ENCODE results near the gene ZFC3H1. TPM values are rescaled to one million over a fixed set of nuclear protein-coding genes. Genes with fewer than 3 reads are reported as not detected.

Gene ZFC3H1
- total and polyA plus RNA-seq, 2 of the 13 experiments (the other 11 are each of a cell fraction or from before 2014, with no cell fraction given), result 17.1 to 38.3 TPM

DNA sequence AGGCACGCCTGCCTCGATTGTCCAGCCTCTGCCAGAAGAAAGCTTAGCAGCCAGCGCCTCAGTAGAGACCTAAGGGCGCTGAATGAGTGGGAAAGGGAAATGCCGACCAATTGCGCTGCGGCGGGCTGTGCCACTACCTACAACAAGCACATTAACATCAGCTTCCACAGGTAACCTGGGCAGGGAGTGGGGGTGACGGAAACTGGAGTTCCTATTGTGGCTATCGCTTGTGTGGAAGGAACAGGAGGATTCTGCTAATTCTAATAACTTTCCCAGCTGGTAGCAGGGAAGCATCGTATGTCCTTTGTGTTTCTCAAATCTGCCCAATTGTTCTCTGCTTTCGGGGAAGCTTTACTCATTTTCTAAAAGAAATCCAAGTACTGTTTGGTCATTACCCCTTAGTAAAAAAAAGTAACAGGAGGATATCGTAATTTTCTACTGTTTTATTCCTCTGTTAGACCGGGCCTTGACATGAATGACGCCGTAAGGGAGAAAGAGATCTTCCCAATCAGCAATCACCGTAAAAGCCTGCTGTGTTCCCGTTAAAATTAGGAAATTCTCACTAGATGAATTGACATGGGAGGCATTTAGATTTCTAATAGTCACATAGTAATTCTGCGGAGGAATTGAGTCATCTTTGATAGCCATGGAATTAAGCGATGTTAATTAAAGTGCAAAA lies 902 bp upstream of the ZFC3H1 start (continued):
- TF ChIP-seq, protein P1, sequence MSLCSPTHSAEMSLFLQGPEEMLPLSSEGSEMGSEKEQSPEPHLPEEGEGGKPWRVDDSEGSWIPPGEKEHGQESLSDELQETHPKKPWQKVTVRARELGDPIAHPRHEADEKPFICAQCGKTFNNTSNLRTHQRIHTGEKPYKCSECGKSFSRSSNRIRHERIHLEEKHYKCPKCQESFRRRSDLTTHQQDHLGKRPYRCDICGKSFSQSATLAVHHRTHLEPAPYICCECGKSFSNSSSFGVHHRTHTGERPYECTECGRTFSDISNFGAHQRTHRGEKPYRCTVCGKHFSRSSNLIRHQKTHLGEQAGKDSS (CRISPR knock-in tag; IDR thresholded peaks at IDR 0.05; ENCODE audit: borderline replicate concordance, low read depth), result peak; percentile 44; the same call in 1 of the 2 replicates
- TF ChIP-seq CBFB (CRISPR knock-in tag; IDR thresholded peaks at IDR 0.05) (no peak), HMGXB3 (CRISPR knock-in tag; IDR thresholded peaks at IDR 0.05; ENCODE audit: borderline replicate concordance) (no peak), ZSCAN12 (CRISPR knock-in tag; IDR thresholded peaks at IDR 0.05) (no peak), SMARCC2 (IDR thresholded peaks at IDR 0.05) (no peak), ZBTB43 (CRISPR knock-in tag; conservative IDR thresholded peaks at IDR 0.05) (no peak), ZNF260 (CRISPR knock-in tag; IDR thresholded peaks at IDR 0.05; ENCODE audit: borderline replicate concordance, low read depth) (no peak), ZNF557 (CRISPR knock-in tag; IDR thresholded peaks at IDR 0.05) (0 out of 2 replicates have a peak, but pooled peaks have one; percentile 24), FOXO4 (CRISPR knock-in tag; conservative IDR thresholded peaks at IDR 0.05) (0 out of 2 replicates have a peak, but pooled peaks have one; percentile 70), ZNF33A (CRISPR knock-in tag; IDR thresholded peaks at IDR 0.05; ENCODE audit: borderline replicate concordance) (no peak), MLX (CRISPR knock-in tag; IDR thresholded peaks at IDR 0.05) (no peak), ATF7-NPFF (CRISPR knock-in tag; IDR thresholded peaks at IDR 0.05; ENCODE audit: low read depth) (no peak)
- TF ChIP-seq, protein P2, sequence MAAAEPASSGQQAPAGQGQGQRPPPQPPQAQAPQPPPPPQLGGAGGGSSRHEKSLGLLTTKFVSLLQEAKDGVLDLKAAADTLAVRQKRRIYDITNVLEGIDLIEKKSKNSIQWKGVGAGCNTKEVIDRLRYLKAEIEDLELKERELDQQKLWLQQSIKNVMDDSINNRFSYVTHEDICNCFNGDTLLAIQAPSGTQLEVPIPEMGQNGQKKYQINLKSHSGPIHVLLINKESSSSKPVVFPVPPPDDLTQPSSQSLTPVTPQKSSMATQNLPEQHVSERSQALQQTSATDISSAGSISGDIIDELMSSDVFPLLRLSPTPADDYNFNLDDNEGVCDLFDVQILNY (CRISPR knock-in tag; conservative IDR thresholded peaks at IDR 0.05), result no peak
- TF ChIP-seq, protein P3, sequence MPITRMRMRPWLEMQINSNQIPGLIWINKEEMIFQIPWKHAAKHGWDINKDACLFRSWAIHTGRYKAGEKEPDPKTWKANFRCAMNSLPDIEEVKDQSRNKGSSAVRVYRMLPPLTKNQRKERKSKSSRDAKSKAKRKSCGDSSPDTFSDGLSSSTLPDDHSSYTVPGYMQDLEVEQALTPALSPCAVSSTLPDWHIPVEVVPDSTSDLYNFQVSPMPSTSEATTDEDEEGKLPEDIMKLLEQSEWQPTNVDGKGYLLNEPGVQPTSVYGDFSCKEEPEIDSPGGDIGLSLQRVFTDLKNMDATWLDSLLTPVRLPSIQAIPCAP (CRISPR knock-in tag; IDR thresholded peaks at IDR 0.05; ENCODE audit: low read depth), result no peak

Measured in HepG2 (cell line).